ENCODE measurements around the gene PIH1D1.
"Not testable (repeated sequence)": the region's sequence is repeated elsewhere in the genome, so short reads cannot be mapped to it uniquely, and the experiment has no call there.

PIH1D1 gene

GRCh38 chr19:49453013-49453756, 1.6 kb upstream of the PIH1D1 start, which contains the start of gene ALDH16A1:
Gene ALDH16A1, plus strand, starts transcription at chr19:49453225. Its CDS starts 107 bp downstream, at chr19:49453332.
- peak; percentile 99 for DNase-seq

GRCh38 chr19:49450405-49450804, 1.2 kb downstream of the PIH1D1 start:
- DNase-seq: no peak

- no peak for DNase-seq
These were observed 3.2 kb downstream of the PIH1D1 start for GRCh38 chr19:49448432-49448786.

GRCh38 chr19:49447485-49448431, 3.9 kb downstream of the PIH1D1 start:
- peak in 1 of 3 donors; percentile 17 for DNase-seq

DNA sequence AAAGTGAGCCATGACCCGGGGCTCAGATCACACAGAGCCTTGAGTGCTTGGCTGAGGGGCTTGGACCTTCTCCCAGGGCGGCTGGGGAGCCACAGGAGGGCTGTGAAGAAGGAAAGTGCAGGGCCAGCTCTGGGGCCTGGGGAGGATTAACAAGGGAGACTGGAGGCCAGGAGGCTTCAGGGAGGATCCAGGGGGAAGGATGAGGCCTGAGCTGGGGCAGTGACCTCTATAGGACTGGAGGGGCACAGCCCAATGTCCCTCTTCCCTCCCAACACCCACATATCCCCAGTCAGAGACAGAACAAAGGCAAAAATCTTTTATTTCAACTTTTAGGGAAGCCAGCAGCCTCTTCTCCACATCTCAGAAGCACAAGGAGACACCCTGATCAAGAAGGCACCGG, 5.6 kb downstream of the PIH1D1 start:
- DNase-seq: peak in 1 of 3 donors; percentile 27

DNA sequence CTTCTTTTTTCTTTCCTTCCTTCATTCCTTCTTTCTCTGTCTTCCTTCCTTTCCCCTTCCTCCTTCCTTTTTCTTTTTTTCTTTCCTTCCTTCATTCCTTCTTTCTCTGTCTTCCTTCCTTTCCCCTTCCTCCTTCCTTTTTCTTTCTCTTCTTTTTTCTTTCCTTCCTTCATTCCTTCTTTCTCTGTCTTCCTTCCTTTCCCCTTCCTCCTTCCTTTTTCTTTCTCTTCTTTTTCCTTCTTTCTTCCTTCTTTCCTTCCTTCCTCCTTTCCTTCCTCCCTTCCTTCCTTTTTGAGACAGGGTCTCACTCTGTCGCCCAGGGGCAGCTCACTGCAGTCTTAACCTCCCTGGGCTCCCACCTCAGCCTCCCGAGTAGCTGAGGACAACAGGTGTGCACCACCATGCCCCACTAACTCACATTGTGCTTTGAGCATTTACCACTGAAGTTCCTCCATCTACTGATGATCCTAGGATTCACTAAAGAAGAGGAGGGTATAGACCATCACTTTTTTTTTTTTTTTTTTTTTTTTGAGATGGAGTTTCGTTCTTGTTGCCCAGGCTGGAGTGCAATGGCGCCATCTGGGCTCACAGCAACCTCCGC, 7.4 kb downstream of the PIH1D1 start:
- not testable (repeated sequence) for DNase-seq

- DNase-seq: peak; percentile 96 to 97 (median 97)
These were observed 8.1 kb downstream of the PIH1D1 start for GRCh38 chr19:49443366-49444099.

DNA sequence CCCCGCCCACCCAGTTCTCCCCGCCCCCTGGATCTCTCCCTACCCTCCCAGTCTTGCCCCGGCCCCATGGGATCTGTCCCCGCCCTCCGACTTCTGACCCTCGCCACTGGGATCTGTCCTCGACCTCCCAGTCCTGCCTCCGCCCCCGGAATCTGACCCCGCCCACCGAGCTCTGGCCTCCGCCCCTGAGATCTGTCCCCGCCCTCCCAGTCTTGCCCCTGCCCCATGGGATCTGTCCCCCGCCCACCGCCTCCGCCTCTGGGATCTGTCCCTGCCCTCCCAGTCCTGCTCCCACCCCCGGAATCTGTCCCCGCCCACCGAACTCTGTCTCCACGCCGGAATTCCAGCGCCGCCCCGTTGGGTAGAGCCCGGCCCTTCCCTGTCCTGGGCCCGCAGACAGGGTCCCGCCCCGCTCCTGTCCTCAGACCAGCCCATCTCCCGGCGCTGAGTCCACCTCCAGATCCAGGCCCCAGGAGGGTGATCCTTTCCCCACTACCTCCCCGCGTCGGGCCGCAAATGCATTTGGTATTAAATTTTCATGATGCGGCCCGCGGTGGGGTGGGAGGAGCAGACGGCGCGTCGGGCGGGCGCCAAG, 8.7 kb downstream of the PIH1D1 start:
- DNase-seq: peak; percentile 83 to 96 (median 90)

- DNase-seq: peak; percentile 18 to 48 (median 35)
These were observed 9.3 kb downstream of the PIH1D1 start for GRCh38 chr19:49442354-49442753.

DNA sequence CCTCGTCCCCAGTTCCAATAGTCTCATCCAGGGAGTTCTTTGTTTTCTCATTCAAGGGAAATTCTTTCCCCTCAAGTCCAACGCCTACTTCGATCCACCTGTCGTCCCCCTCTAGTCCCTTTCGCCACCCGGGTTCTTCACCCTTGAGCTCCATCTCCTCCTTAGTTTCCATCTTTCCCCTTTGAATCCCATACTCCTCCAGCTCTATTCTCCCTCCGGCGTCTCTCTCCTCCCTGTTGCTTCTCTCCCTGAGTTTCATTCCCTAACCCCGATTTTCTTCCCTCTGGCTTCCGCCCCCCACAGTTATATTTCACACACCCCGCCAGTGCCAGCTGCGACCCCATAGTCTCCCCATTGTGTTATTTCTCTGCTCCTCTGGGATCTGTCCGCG, 9.7 kb downstream of the PIH1D1 start:
- no peak for DNase-seq

GRCh38 chr19:49441210-49441959, 10.2 kb downstream of the PIH1D1 start, which contains the start of gene SLC17A7:
Gene SLC17A7, minus strand, starts transcription at chr19:49441527. Its CDS starts 148 bp downstream, at chr19:49441379.
- peak; percentile 43 to 80 (median 60) for DNase-seq

- DNase-seq: no peak
These were observed 11.0 kb downstream of the PIH1D1 start for GRCh38 chr19:49440439-49441209.

DNA sequence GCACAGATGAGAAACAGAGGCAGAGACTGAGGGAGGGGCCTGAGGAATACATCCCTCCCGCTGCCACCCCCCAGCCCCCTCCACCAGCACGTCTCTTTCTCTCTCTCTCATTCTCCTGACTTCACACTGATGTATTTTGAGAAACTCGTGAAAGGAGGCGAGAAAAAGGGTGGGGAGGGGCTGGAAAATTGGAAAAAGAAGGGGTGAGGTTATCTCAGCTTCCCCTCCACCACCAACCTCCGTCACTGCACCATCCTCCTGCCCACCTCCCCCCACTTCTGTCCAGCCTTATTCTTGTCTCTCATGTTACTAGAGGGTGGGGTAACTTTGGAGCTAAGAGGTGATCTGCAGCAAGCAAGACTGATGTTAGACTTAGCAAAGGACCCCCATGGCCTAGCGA, 11.8 kb downstream of the PIH1D1 start:
- no peak for DNase-seq

- DNase-seq: no peak
These were observed 13.4 kb downstream of the PIH1D1 start for GRCh38 chr19:49438261-49438660.

- no peak for DNase-seq
These were observed 14.4 kb downstream of the PIH1D1 start for GRCh38 chr19:49437231-49437630.

- peak; percentile 48 to 63 (median 52) for DNase-seq
These were observed 15.1 kb downstream of the PIH1D1 start for GRCh38 chr19:49436381-49437017.

DNA sequence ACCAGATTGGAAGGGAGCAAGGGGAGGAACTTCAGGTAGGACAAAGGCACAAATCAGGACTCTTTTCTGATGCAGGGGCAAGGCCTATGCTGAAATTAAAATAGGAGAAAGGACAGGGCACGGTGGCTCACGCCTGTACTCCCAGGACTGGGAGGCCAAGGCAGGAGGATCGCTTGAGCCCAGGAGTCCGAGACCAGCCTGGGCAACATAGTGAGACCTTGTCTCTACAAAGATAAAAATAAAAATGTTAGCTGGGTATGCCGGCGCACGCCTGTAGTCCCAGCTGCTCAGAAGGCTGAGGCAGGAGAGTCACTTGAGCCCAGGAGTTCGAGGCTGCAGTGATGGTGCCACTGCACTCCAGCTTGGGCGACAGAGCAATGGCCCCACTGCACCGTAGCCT, 15.9 kb downstream of the PIH1D1 start:
- no peak for DNase-seq

DNA sequence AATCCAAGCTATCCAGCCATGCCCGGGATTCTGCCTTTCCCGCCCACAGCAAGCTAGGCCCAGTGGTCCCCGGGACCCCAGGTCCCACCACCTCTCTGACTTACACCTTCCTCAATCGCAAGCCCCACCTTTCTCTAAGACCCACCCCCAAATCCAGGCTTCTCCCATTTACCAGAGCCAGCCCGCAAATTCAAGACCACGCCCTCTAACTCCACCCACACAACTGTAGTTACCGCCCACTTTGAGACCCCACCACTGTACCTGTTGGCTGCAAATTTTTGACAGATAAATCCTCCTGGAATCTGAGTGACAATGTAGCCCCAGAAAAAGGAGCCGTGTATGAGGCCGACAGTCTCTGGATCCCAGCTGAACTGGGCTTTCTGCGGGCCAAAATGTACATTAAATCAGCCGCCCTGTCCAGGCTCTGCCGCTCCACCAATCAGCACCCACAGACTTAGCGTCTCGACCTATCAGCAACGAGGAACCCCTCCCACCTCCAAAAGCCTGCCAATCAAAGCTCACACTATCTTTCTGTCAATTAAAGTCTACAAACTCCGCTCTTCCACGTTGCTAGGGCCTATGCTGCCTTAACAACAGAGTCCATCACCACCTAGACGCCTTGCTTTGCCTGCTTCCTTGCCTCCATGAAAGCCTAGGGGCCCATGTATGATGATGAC, 16.6 kb downstream of the PIH1D1 start:
- no peak for DNase-seq

GRCh38 chr19:49433240-49433901, 18.2 kb downstream of the PIH1D1 start:
- DNase-seq: no peak

Measured in suppressor macrophage treated with lipopolysaccharide for 1 hour (primary cell).